ENCODE results near the gene SDR39U1. TPM values are rescaled to one million over a fixed set of nuclear protein-coding genes. Genes with fewer than 3 reads are reported as not detected.

SDR39U1 gene
- total and polyA plus RNA-seq, 2 experiments from 2014 or later = 34.1 to 99.7 TPM

DNA sequence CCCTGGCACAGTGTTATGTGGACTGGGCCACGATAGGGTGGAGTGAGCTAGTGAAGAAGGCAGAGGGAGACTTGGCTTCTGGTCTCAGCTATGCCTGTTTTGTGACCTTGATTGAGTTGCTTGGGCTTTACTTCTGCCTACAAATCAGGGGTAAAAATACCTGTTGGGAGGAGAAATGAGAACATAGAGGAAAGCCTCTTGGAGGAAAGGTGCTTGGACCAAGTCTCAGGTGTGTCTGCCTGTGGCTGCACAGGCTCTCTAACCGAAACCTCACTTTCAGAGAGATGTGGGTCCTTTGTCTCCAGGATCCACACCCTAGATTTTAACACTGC, 4.9 kb downstream of the SDR39U1 start:
- TF ChIP-seq EZH2 (IDR thresholded peaks at IDR 0.05; ENCODE audit: borderline replicate concordance) = no peak
- no peak for TF ChIP-seq EZH2phosphoT487 (IDR thresholded peaks at IDR 0.05; ENCODE audit: low read depth, severe bottlenecking, unreplicated experiment)
- TF ChIP-seq, protein P1, sequence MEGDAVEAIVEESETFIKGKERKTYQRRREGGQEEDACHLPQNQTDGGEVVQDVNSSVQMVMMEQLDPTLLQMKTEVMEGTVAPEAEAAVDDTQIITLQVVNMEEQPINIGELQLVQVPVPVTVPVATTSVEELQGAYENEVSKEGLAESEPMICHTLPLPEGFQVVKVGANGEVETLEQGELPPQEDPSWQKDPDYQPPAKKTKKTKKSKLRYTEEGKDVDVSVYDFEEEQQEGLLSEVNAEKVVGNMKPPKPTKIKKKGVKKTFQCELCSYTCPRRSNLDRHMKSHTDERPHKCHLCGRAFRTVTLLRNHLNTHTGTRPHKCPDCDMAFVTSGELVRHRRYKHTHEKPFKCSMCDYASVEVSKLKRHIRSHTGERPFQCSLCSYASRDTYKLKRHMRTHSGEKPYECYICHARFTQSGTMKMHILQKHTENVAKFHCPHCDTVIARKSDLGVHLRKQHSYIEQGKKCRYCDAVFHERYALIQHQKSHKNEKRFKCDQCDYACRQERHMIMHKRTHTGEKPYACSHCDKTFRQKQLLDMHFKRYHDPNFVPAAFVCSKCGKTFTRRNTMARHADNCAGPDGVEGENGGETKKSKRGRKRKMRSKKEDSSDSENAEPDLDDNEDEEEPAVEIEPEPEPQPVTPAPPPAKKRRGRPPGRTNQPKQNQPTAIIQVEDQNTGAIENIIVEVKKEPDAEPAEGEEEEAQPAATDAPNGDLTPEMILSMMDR (IDR thresholded peaks at IDR 0.05; ENCODE audit: poor library complexity) = no peak
- no peak overlapping the region for H2AFZ ChIP-seq
- peaks cover 7% of the 10 kb centered on the region for H3K4me1 ChIP-seq (ENCODE audit: insufficient read depth)
- H3K27me3 ChIP-seq = no peaks in the 10 kb centered on the region
- H4K20me1 ChIP-seq (ENCODE audit: insufficient read depth, poor library complexity, severe bottlenecking) = peaks cover 8% of the 10 kb centered on the region
- H3K9me3 ChIP-seq (ENCODE audit: low read depth) = no peaks in the 10 kb centered on the region
- no peak overlapping the region for H3K4me2 ChIP-seq
- H3K36me3 ChIP-seq (replicated peaks; ENCODE audit: insufficient read depth, low read depth) = no peaks in the 10 kb centered on the region
- no peak overlapping the region for H3K4me3 ChIP-seq
- peaks cover 22% of the 10 kb centered on the region for H3K79me2 ChIP-seq
- DNase-seq (ENCODE audit: low spot score) = no peak
- WGBS (ENCODE audit: low lambda C conversion rate, missing lambda C conversion rate) = 100% methylated on average over 2 of the region's 2 CpGs
- H3K9me2 ChIP-seq (replicated peaks; ENCODE audit: insufficient read depth) = no peaks in the 10 kb centered on the region
- H3K27ac ChIP-seq = no peak overlapping the region

DNA sequence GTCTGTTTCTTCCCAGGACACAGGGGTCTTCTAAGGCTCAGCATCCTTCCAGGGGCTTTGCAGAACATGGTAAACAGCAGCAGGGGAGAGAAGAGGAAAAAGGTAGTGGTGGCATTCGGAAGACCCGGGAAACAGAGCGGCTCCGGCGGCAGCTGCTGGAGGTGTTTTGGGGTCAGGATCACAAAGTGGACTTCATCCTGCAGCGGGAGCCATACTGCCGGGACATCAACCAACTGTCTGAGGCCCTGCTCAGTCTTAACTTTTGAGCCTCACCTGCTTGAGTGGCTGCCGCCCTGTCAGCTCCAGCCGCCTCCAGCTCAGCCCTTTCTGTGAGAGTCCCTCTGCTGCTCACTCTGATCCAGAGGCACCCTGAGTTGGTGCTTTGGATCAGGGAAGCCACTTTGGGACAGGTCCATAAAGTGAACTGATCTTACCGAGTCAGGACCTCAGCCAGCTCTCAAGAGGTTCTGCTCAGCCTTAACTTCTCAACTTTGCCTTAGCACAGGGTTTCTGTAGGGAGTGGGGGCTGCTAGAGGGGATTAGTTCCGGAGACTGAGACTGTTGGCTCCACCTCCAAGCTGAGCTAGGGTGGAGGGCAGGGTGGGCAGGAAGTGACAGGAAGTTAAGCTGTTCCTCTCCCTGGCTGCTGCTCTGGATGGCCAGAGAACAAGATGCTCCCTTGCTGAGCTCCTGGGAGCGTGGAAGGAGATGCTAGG, 5.4 kb downstream of the SDR39U1 start:
- WGBS (ENCODE audit: low lambda C conversion rate, missing lambda C conversion rate) = 90% methylated on average over 12 of the region's 12 CpGs
- H3K79me2 ChIP-seq = peaks cover 25% of the 10 kb centered on the region
- peaks cover 14% of the 10 kb centered on the region for H4K20me1 ChIP-seq (ENCODE audit: insufficient read depth, poor library complexity, severe bottlenecking)
- no peaks in the 10 kb centered on the region for H3K9me2 ChIP-seq (replicated peaks; ENCODE audit: insufficient read depth)
- H3K27ac ChIP-seq = no peak overlapping the region
- peaks cover 7% of the 10 kb centered on the region for H3K4me1 ChIP-seq (ENCODE audit: insufficient read depth)
- no peak overlapping the region for H3K4me2 ChIP-seq
- H3K9me3 ChIP-seq (ENCODE audit: low read depth) = no peaks in the 10 kb centered on the region
- H2AFZ ChIP-seq = no peak overlapping the region
- DNase-seq (ENCODE audit: low spot score) = no peak
- H3K36me3 ChIP-seq (replicated peaks; ENCODE audit: insufficient read depth, low read depth) = no peaks in the 10 kb centered on the region
- TF ChIP-seq EZH2phosphoT487 (IDR thresholded peaks at IDR 0.05; ENCODE audit: low read depth, severe bottlenecking, unreplicated experiment) (no peak), EZH2 (IDR thresholded peaks at IDR 0.05; ENCODE audit: borderline replicate concordance) (no peak)
- TF ChIP-seq, protein P1 (IDR thresholded peaks at IDR 0.05; ENCODE audit: poor library complexity) = no peak
- H3K4me3 ChIP-seq = no peak overlapping the region
- H3K27me3 ChIP-seq = no peaks in the 10 kb centered on the region

DNA sequence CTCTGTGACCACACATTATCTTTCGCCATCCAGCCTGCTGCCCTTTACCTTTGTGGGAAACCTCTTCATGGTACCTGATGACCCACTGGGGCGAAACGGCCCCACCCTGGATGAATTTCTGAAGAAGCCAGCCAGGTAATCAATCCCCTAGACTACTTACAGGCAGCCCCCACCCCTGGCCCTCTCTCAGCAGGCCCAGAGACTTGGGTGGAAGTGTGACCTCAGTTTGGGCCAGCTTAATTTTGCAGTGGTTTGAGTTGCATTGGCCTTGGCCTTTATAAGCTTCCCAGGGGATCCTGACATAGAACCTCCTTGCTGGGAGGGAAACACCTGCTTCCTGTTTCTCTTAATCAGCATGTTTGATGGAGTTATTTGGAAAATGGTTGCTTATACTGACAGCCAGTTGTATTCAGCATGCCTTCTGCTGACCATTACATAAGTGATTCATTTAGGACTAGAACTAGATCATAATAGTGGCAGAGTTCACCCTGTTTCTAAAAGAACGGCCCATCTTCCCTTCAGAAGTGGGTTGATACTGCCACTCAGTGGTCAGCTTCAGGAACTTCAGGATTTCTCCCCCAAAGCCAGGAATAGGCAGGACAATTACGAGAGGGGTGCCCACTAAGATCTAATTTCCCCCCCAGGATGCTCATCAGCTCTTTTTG, 6.1 kb downstream of the SDR39U1 start:
- Histone ChIP-seq H4K20me1 (ENCODE audit: insufficient read depth, poor library complexity, severe bottlenecking) (peaks cover 19% of the 10 kb centered on the region), H2AFZ (no peak overlapping the region), H3K9me2 (replicated peaks; ENCODE audit: insufficient read depth) (no peaks in the 10 kb centered on the region), H3K79me2 (peaks cover 29% of the 10 kb centered on the region), H3K9me3 (ENCODE audit: low read depth) (no peaks in the 10 kb centered on the region), H3K27me3 (no peaks in the 10 kb centered on the region), H3K4me2 (no peak overlapping the region), H3K36me3 (replicated peaks; ENCODE audit: insufficient read depth, low read depth) (no peaks in the 10 kb centered on the region), H3K4me3 (no peak overlapping the region), H3K27ac (no peak overlapping the region), H3K4me1 (ENCODE audit: insufficient read depth) (peaks cover 8% of the 10 kb centered on the region)
- 68% methylated on average over 5 of the region's 5 CpGs for WGBS (ENCODE audit: low lambda C conversion rate, missing lambda C conversion rate)
- TF ChIP-seq, protein P1 (IDR thresholded peaks at IDR 0.05; ENCODE audit: poor library complexity) = peak; percentile 80
- TF ChIP-seq EZH2phosphoT487 (IDR thresholded peaks at IDR 0.05; ENCODE audit: low read depth, severe bottlenecking, unreplicated experiment) (no peak), EZH2 (IDR thresholded peaks at IDR 0.05; ENCODE audit: borderline replicate concordance) (no peak)
- DNase-seq (ENCODE audit: low spot score) = peak; percentile 74

Measured in hepatocyte (in vitro differentiated cells).